Kidney tubule cell (primary cell): Measurements from ENCODE around the gene EMP2.
"Not testable (repeated sequence)": the region's sequence is repeated elsewhere in the genome, so short reads cannot be mapped to it uniquely, and the experiment has no call there.

Experiments used
- DNase-seq: peaks from one replicate; pipeline ENCODE4 v3.0.0-alpha.2; 2018; ENCODE audit warnings: low spot score

Gene EMP2

DNA sequence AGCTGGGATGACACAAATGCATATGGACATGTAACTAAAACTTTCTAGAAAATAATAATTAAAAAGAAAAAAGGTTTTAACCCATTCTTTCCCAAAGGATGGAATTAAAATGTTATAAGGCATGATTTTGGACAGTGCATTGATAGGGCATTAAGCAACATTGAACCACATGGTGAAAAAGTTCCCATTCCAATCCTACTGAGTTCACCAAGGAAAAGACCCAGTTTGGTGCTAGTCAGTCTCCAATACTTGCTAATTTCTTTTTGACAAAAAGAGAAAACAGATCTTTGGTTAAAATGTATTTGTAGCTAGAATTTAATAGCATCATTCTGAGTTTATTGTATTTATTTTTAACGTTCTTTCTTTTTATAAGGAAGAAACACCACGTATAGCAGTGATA is 28.1 kb downstream of the EMP2 start:
- no peak for DNase-seq

DNA sequence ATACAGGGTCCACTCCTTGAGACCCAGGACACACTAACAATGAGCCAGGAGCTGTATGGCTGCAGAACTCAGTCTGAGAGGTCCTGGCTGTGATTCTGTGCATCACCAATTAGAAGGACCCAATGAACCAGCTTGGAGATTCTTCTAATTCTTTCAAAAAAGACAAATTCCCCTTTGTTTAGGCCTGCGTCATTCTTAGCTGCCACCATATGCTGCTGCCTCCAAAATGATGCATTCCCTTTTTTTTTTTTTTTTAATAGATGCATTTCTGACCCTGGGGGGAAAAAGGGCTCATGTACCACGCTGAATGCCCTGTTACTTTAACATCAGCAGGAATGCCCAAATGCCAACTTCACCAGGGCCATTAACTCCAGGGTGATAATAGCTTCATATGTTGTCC is 28.5 kb downstream of the EMP2 start:
- DNase-seq, result no peak

DNA sequence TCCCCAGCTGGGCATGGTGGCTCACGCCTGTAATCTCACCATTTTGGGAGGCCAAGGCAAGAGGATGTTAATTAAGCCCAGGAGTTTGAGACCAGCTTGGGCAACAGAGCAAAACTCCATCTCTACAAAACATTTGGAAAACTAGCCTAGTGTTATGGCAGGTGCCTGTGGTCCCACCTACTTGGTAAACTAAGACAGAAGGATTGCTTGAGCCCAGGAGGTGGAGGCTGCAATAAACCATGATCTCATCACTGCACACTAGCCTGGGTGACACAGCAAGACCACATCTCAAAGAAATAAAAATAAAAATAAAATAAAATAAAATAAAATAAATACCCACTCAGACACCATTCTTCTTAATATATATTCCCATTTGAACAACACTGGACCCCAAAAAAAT is 32.0 kb downstream of the EMP2 start:
- no peak for DNase-seq

DNA sequence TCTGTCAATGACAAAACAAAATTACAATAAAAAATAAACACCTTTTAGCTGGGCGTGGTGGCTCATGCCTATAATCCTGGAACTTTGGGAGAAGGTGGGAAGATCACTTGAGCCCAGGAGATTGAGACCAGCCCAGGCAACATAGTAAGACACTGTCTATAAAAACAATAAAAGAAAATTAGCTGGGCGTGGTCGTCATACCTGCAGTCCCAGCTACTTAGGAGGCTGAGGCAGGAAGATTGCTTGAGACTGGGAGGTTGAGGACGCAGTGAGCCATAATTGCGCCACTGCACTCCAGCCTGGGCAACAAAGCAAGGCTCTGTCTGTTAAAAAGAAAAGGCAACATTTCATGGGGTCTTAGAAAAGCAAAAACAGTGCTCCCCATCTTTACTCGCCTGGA is 32.7 kb downstream of the EMP2 start:
- DNase-seq, result no peak

DNA sequence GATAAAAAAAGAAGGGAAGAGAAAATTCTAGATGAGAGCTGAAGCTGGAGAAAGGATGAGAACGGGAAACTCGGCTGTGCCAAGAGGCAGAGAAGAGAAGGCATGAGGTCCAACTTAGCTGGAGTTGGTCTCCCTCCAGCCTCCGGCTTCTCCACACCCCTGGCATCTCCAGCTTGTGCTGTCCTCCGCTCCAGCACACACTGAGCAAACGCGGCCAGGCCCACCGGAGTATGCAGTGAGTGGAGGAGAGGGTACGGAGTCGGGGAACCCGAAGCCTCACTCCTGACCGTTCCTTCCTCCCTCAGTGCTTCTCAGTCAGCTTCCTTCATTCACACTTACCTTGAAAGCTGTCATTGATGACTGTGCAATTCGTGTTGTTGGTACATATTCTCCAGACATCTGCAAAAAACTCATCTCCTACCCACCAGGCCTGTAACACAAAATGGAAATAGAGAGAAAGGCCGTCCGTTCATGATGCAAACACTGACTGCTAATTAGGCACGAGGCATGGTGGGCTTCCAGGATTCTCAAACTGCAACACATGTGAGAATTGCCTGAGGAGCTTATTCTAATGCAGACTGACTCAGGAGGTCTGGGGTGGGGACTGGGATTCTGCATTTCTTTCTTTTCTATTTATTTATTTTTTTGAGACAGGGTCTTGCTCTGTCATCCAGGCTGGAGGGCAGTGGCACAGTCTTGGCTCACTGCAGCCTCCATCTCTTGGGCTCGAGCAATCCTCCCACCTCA is 37.0 kb downstream of the EMP2 start:
- no peak for DNase-seq

DNA sequence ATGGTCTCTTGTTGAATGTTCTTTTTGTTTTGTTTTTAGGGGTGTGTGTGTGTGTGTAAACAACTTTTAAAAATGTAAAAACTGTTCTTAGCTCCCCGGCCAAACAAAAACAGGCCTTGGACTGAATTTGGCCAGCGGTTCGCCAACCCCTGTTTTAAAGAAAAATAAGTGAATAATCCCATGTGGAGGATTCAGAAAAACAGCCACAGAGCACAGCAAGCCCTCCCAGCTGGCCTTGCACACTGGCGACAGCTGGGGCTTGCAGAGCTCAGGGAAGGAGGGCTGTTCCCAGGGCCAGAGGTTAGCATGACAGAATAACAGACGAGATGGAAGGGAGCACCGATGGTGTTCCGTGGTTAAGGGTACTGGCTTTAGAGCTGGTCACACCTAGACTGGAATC is 39.0 kb downstream of the EMP2 start:
- no peak for DNase-seq

DNA sequence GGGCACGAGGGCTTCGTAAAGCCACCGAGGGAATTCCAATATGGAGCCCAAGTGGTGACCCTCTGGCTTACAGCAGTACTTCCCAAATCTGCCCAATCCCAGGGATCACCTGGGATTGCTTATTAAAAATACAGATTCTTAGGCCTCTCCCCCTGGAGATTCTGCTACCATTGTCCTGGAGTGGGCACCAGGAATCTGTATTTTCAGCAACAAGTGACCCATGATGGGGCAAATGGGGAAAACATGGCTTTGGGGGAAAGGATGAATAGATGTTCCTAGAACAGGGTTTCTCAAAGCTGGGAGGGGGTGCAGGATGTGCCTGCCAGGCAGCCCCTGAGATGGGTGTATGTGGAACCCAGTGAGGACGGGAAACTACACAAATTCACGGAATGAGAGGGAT is 40.6 kb downstream of the EMP2 start:
- DNase-seq, result no peak

DNA sequence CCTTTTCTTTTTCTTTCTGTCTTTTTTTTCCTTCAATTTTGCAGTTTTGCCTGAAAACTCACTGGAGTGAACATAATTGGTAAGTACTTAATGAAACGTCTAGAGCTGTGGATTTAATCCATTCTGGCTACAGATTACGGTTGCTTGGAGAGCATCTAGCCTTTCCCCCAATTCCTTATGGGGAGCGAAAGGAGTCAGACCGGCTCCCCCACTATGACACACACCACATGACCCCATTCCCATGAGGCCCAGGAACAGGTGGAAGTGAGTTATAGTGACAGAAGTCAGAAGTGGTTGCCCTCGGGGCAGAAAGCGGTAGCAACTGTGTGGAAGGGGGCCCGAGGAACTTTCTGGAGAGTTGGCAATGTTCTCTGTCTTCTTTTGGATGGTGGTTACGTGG is 41.2 kb downstream of the EMP2 start:
- peak; percentile 3 for DNase-seq

DNA sequence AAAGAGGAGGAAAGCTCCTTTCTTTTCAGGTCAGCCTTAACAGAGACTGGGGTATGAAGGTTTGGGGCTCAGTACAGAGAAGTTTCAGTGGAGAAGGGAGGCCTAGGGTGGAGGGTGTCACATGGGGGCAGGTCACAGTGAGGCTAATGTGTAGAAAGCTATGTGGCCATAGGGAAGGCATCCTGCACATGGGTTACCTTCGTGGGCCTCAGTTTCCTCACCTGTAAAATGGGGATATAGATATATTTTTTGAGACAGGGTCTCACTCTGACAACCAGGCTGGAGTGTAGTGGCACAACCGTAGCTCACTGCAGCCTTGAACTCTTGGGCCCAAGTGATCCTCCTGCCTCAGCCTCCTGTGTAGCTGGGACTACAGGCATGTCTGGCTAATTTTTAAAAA is 41.8 kb downstream of the EMP2 start:
- DNase-seq, result no peak

DNA sequence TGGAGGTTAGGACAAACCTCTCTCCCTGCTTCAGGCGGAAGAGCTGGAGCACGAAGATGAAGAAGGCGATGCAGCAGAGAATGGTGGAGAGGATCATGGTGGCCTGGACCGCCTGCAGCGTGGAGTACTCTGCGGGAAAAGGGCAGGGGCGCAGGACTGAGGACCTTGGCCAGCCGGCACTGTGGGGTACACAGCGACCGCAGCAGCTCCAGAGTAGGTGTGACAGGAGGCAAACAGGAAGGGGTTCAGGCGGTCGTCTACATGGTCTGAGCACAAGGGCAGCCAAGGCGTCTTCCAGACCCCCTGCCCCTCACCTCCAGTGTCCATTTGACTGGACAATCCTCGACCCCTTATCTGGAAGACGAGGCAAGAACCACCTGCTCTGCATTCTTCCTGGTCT is 42.5 kb downstream of the EMP2 start:
- DNase-seq, result no peak

DNA sequence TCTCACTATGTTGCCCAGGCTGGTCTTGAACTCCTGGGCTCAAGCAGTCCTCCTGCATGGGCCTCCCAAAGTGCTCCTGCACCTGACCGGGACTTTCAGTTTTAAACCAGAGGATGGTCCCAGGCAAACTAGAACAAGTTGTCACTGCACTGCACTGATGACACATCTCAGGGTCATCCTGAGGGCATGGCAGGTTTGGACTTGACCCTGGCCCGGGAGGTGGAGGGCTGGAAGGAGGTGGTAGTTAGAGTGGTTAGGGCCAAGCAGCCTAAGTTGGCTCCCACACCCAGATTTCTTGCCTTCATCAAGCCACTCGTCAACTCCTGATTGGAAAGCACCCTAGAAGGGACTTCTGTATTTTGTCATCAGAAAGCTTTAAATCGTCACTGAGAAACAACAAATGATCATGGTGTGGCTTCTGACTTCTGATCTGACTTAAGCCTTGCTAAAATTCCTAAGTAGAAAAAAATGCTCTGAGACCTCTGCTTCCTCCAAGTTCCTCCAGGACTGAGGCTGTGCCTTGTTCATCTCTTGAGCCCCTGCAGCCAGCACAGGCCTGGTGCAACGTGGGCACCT is 43.5 kb downstream of the EMP2 start:
- DNase-seq, result no peak

DNA sequence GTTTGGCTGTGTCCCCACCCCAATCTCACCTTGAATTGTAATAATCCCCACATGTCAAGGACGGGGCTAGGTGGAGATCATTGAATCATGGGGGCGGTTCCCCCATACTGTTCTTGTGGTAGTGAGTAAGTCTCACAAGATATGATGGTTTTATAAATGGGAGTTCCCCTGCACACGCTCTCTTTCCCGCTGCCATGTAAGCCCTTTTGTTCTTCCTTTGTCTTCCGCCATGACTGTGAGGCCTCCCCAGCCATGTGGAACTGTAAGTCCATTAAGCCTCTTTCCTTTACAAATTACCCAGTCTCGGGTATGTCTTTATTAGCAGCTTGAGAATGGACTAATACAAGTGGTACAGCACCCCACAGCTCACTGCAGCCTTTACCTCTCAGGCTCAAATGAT is 44.1 kb downstream of the EMP2 start:
- not testable (repeated sequence) for DNase-seq

DNA sequence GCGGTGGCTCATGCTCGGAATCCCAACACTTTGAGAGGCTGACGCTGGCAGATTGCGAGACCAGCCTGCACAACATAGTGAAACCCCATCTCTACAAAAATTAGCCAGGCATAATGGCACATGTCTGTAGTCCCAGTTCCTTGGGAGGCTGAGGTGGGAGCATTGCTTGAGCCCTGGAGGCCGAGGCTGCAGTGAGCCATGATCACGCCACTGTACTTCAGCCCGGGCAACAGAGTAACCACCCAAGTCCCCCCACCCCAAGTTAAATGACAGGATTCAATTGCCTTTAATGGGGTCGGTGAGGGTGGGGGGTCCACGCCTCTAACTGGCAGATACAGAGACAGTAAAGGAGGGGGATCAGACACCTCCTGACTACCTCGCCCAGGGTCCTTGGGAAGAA is 44.9 kb downstream of the EMP2 start:
- DNase-seq, result no peak

DNA sequence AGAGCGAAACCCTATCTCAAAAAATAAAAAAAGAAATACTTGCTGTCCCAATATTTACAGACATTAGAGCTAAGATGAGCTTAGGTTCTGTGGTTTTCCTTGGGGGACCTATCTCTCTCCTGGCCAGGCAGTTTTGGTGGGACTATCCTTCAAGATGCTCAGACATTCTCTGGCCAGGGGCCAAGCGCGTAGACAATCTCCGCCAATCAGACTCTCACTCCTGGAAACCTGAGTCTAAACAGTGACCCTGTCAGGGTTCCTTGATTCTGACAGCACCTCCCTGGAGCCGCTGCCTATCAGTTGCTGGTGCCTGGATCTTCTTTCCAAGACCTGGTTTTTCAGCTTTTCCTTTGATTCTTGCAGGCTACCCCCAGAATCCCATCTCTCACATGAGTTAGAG is 45.6 kb downstream of the EMP2 start:
- no peak for DNase-seq

DNA sequence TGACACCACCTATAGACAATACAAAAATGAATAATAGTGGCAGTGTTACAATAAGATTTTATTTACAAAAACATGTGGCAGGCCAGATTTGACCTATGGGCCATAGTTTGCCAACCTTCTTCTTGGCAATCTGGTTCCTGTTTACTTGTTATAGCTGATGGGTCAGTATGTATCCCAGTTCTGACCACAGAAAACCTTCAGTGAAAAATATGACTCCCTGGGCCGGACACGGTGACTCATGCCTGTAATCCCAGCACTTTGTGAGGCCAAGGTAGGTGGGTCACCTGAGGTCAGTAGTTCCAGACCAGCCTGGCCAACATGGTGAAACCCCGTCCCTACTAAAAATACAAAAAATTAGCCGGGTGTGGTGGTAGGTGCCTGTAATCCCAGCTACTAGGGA is 46.8 kb downstream of the EMP2 start:
- peak; percentile 41 for DNase-seq

DNA sequence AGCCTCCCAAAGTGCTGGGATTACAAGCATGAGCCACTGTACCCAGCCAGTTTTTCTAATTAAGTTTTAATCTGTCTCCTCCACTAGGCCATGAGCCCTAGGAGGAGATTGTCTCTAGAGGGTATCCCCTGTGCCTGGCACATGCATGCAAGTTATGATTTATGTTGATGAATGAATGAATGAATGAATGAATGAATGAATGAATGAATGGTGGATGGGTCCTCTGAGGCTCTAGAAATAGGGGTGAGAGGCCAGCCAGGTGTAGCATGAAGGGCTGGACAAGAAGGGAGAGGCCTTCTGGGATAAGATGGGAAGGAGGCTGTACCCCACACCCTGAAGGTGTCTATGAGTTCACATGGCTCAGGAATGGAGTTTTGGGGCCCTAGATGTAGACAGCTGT is 48.8 kb downstream of the EMP2 start:
- DNase-seq, result no peak

DNA sequence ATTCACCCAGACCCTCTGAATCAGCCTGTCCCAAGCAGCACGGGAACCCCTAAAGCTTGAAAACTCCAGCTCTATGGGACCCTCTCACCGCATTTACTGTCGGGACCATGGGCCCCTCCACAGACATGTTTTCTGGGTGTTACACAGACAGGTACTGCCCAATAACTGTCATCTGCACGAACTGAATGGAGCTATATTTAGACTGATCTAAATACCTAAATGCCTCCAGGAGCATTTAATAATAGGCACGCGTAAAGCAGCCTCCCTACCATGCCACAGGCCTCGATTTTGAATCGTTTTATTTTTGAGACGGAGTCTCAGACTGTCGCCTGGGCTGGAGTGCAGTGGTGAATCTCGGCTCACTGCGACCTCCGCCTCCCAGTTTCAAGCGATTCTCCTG is 49.7 kb downstream of the EMP2 start:
- DNase-seq, result no peak

DNA sequence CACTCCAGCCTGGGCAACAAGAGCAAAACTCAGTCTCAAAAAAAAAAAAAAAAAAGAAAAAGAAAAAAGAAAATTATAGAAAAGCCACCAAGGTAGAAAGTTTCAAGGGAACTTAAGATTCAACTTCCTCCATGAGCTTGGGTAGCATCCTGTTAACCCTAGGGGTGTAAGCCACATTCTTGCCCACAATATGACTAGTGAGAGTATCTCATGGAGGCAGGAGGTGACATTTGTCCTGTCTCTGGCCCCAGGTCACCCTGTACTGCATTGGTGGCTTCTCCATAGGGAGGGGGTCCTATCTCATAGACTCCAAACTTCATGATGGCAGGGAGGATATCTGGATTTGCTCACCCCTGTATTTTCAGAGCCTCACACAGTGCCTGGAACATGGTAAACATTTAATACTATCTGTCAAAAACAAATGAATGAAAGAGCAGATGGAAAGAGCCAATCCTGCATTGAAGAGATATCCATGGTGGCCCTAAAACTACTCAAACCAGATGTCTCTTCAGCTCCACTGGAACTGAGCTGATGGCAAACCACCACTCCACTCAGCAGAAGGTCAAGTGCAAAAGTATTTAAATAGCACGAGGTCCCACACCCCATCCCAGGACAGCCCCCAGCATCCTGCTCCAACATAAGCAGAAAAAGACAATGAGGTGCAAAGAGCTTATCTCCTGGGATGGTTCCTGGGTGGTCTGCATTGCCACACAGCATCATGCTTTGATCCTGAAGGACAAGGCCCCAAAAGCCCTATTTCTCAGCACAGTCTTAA is 50.3 kb downstream of the EMP2 start:
- no peak for DNase-seq

DNA sequence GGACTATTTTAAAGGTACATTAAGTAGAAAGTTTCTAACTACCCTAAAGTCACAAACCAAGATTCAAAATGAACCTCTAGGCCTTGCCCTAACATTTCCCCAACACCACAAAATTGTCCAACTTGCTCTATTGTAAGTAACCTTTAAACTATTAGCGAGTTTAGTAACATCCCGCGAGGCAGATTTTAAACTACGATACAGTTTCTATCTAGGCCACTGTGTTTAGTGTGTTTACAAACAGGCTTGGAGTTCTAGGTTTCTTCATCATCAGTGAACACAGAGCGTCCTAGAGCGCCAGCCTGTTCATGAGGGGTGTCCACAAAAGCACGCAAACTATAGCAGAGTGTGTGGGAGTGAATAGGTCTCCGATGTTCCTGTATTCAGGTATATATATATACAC is 51.8 kb downstream of the EMP2 start:
- no peak for DNase-seq

DNA sequence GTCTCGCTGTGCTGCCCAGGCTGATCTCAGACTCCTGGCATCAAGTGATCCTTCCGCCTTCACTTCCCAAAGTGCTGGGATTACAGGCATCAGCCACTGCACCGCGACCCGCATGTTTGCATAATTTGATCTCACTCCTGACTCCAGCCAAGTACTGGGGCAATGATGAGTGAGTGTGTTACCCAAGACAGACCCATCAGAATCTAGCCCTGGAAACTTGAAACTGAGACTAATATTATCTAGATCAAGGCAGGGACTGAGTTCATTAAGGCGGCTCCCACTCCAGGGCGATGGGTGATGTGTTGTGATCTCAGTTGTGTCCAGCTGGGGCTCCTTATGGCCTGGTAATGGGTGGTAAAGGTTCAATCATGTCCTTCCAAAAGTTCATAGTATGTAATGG is 53.4 kb downstream of the EMP2 start:
- DNase-seq, result no peak

DNA sequence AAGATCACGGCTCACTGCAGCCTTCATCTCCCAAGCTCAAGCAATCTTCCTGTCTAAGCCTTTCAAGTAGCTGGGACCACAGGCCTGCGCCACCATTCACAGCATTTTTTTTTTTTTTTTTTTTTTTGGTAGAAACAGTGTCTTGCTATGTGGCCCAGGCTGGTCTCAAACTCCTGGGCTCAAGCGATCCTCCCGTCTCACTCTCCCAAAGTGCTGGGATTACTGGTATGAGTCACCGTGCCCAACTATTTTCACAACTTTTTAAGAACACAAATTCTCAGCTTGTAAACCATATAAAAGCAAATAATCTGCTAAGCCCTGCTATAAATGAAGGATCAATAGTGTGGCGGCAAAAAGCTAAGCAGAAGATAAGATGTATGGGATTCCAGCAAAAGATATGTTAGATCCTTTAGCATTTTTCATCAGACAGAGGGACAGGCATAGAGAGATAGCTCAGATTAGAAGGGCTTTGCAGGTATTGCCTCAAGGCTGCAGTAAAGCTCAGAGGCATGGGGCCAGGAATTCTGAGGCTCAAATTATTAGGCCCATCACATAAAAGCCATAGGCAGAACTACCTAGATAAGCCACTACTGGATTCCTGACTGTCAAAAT is 55.1 kb downstream of the EMP2 start:
- no peak for DNase-seq

DNA sequence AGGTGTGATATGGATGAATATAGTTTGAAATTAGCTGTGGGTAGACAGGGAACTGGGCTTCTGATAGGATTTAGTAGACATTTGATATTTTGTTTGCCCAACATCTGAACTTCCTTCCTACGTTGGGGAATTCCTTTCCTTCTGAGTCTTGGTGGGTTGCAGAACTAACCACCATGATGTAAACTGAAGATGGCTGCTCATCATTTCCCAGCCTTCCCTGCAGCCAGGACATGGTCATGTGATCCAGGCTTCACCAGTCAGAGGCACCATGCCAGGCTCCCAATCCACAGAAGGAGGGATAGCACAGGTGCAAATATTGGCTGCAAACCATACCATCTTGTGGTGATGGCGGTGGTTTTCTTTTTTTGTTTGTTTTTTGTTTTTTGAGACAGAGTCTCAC is 57.4 kb downstream of the EMP2 start:
- no peak for DNase-seq

DNA sequence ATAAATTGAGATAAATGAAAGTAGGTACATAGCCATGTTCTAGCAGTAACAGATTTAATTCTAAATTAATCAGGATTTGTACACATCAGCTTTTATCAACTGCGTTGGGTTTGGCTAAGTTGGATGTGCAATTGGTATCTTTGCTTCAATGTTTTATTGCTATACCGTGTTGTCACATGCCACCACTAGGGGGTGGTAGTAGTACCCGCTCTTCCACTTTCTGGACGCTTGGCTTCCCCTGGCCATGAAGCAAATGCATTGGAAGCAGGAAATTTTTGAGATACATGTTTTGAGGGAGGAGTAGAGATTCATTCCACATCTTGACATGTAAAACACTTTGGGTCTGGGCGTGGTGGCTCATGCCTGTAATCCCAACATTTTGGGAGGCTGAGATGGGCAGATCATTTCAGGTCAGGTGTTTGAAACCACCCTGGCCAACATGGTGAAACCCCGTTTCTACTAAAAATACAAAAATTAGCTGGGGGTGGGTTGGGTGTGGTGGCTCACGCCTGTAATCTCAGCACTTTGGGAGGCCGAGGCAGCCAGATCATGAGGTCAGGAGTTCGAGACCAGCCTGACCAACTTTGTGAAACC is 58.6 kb downstream of the EMP2 start:
- peak; percentile 68 for DNase-seq
